GM13977 (cell line): ENCODE measurements around the gene WFIKKN1.

Experiments
- DNase-seq: peaks from one replicate; pipeline ENCODE4 v3.0.0; 2012; ENCODE audit warnings: low spot score
- in situ Hi-C: fragments of 300-500 bp; cut with MboI; formaldehyde crosslinking; loops from one replicate; pipeline ENCODE4 v1.12.0; 2022; ENCODE audit warnings: low sequenced_read_pairs, low pct_unique_long_range_greater_than_20kb, mixed read lengths, inconsistent platforms; ENCODE audit not compliant: unreplicated experiment
- TF ChIP-seq, protein P1 (sequence below): IDR thresholded peaks from 2 replicates; pipeline ENCODE4 v1.5.1; 2012; ENCODE audit warnings: mild to moderate bottlenecking, control low read depth; ENCODE audit not compliant: insufficient read depth; ENCODE audit errors: extremely low read depth, missing control alignments

Gene WFIKKN1

DNA sequence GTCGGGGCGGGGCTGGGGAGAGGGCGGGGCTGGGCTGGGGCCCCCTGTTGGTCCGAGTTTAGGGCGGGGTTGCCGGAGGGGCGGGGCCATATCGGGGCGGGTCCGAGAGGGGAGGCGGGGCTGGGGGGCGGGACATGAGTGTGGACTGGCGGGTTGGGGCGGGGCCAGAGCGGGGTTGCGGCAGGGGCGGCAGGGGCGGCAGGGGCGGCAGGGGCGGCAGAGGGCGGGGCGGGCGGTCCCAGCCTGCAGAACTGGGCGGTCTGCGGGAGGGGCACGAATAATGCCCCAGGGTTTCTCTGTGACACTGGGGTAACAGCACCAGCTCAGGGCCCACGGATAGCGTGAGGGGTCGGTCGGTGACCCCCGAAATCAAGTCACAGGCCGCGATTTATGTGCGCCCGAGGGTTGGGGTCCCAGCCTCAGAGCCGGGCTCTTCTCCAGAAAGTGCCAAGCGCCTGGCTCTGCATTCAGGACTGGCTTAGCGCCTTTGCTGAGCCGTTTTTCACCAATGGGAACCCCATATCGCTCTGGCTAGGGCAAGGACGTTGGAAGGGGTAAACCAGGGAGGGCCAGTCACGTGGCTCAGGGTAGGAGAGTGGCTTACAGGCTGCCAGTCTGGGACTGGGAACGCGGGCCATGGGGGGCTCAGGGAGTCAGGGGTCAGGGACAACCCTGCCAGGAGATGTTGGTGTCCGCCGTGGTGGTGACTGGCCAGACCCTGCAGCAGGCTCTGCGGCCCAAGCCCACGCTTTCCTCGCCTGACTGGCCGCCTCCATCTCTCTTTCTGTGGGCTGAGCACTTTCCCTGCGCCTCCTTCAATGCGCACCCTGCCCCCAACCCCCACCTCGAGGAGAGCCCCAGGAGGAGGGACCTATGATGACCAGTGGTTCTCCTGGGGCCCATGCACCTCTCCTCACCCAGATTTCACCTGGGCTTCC is 6.6 kb downstream of the WFIKKN1 start:
- peak; percentile 100 for DNase-seq
- in situ Hi-C loops = no loop called here

DNA sequence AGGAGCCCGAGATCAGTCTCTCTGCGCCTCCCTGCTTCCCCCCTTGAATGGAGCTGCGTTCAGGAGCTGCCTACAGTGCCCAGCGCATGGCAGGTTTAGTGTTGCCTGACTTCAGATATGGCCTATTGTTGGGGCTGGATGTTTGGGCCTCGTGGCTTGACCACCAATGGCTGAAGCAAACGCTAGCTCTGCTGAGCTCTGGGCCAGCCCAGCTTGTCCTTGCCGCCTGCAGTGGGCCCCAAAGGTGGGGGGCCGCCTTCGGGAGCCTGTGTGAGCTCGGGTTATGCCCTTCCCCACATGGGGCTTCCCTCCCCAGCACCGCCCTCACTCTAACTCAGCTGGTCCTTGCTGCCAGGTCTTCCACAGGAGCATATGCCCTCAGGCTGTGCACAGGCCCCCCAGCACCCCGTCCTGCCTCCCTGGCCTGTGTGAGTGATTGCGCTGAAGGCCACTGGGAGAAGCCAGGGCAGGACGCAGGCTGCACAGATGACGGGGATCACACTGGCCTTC is 7.3 kb downstream of the WFIKKN1 start:
- DNase-seq = no peak
- in situ Hi-C loops = no loop called here

More for the DNA sequence above, 6.6 kb downstream of the WFIKKN1 start:
- TF ChIP-seq, protein P1, sequence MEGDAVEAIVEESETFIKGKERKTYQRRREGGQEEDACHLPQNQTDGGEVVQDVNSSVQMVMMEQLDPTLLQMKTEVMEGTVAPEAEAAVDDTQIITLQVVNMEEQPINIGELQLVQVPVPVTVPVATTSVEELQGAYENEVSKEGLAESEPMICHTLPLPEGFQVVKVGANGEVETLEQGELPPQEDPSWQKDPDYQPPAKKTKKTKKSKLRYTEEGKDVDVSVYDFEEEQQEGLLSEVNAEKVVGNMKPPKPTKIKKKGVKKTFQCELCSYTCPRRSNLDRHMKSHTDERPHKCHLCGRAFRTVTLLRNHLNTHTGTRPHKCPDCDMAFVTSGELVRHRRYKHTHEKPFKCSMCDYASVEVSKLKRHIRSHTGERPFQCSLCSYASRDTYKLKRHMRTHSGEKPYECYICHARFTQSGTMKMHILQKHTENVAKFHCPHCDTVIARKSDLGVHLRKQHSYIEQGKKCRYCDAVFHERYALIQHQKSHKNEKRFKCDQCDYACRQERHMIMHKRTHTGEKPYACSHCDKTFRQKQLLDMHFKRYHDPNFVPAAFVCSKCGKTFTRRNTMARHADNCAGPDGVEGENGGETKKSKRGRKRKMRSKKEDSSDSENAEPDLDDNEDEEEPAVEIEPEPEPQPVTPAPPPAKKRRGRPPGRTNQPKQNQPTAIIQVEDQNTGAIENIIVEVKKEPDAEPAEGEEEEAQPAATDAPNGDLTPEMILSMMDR = no peak

DNA sequence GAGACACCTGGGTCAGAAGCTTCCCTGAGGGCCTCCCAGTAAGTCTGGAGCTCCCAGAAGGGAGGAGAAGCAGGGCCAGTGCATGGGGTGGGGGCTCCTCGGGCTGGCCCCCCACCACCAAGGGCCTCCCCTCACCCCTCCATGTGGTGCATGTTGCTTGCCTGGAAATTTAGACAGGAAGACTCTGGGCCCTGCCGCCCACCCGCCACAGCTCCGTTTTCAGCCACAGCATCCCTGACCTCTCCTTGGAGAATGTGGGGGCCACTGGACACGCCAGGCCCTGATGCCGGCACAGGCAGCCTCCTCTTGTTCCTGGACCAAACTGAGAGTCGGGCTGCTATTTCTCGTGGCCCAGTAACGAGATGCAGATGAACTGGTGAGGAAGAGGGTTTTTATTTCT is 8.1 kb downstream of the WFIKKN1 start:
- in situ Hi-C loops = no loop called here
- no peak for DNase-seq
- TF ChIP-seq, protein P1 = no peak

More for the DNA sequence above, 7.3 kb downstream of the WFIKKN1 start:
- TF ChIP-seq, protein P1 = no peak

DNA sequence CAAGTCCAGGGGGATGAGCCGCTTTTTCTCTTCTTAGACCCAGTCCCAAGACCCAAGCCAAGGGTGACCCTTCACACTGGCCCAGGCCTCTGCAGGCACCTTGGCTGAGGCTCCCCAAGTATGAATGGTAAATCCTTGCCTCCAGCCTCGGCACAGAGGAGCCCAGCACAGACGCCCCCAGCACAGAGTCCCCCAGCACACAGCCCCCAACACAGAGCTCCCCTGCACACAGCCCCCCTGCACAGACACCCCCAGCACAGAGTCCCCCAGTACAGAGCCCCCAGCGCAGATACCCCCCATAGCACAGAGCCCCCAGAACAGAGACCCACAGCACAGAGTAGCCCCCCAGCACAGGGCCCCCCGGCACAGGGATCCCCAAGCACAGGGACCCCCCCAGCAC is 9.8 kb downstream of the WFIKKN1 start:
- DNase-seq = no peak
- TF ChIP-seq, protein P1 = no peak
- in situ Hi-C loops = no loop called here

DNA sequence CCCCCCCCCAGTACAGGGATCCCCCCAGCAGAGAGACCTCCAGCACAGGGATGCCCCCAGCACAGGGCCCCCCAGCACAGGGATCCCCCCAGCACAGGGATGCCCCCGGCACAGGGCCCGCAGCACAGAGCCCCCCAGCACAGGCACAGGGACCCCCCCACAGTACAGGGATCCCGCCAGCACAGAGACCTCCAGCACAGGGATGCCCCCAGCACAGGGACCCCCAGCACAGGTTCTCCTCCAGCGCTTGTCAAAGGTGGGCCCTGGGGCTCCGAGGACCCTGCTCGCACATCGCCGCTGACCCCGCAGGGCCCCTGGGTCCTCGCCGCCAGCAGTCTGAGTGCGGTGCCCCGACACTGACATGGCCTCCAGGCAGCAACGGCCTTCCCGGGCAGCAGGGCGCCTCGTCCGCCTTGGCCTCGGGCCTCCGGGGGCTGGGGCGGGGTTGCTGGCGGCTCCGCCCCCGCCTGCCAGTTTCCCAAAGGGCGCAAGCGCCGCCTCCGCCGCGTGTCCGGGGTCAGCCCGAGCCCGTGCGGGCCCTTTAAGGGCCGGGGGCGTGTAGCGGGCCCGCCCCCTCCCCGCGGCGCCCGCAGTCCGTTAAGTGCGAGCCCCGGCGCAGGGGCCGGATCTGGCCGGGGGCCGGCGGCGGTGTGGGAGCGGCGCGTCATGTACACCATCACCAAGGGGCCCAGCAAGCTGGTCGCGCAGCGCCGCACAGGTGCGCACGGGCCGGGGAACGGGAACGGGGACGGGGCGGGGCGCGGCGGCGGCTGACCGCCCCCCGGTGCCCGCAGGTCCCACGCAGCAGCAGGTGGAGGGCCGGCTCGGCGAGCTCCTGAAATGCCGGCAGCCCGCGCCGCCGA is 10.8 kb downstream of the WFIKKN1 start, which contains the start of gene MCRIP2:
MCRIP2 (plus strand) TSS at position 503 of the 863 bp plus-strand sequence; CDS start at position 667, 164 bp downstream.
- in situ Hi-C loops = no loop called here
- TF ChIP-seq, protein P1 = no peak

DNA sequence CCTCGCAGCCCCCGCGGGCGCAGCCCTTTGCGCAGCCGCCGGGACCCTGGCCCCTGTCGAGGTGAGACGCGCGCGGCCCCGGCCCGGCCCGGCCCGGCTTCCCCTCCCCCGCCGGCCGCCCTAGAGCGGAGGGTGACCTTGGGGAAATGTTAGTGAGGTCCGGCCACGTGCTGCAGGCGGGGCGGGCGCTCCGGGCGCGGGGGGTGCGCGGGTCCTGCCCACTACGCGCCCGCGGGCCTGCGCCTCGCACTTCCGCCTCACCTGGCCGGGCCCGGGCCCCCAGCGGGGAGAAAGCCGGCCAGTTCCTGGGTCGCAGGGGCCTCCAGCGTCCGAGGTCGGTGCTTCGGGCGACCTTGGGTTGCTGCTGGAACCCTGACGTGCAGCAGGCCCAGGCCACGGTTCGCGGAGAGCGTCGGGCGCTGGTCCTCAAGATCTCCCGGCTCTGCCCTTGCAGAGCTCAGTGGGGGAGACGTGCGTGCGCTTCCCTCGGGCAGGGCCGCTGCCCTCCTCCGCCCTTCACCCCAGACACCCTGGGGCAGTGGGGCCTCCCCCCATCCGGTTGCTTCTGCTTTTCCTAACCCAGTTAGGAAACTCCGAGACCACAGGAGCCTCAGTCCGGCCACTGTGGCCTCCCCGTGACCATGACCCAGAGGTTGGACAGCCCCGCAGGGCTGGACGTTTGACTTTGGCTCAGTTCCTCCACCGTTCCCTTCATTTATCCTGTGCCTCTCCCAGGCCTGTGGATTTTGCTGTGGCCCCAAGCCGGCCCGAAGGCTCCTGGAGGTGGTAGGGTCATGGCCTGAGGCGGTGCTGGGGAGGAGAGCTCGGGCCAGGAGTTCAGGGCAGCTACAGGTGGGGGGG is 11.6 kb downstream of the WFIKKN1 start:
- TF ChIP-seq, protein P1 = no peak
- in situ Hi-C loops = no loop called here
- DNase-seq = peak; percentile 84

More for the DNA sequence above, 10.8 kb downstream of the WFIKKN1 start, which contains the start of gene MCRIP2:
- DNase-seq = peak; percentile 96
